Adrenal gland (tissue), 5 donors: ENCODE data around the gene ST8SIA5.

Experiments used
- CTCF ChIP-seq, 6 experiments: fragments of 450-650 bp in 4 of 6; fragments of 200-600 bp in 2 of 6; sonication (generic) in 1 of 6; IDR thresholded peaks; 1 replicate in 5 of 6; 2 replicates in 1 of 6; pipeline versions ENCODE4 v1.5.1 to v1.8.0; 2016 to 2021; ENCODE audit warnings: antibody characterized with exemption in 6 of 6, mild to moderate bottlenecking in 2 of 6, moderate library complexity in 1 of 6
- POLR2A ChIP-seq, 2 donors: fragments of 450-650 bp; IDR thresholded peaks; one replicate each; pipeline ENCODE4 v1.6.1; 2017; ENCODE audit warnings: antibody characterized with exemption in 2 of 2, mild to moderate bottlenecking in 2 of 2, moderate library complexity in 1 of 2
- donor health status: DM: no; HTN: no; CAD: no.

- no peak for TF ChIP-seq CTCF (IDR thresholded peaks at IDR 0.05)
- no peak for TF ChIP-seq POLR2A (IDR thresholded peaks at IDR 0.05)
These were observed 81.7 kb downstream of the ST8SIA5 start for GRCh38 chr18:46675112-46675511.
